IMR-90 (cell line): ENCODE data around the gene PTPRN2.

ENCODE experiments used
- BHLHE40 ChIP-seq: fragments of 150-350 bp; IDR thresholded peaks from 2 replicates; pipeline ENCODE4 v1.6.1; 2016; ENCODE audit warnings: mild to moderate bottlenecking, low read depth, low read length
- CEBPB ChIP-seq: IDR thresholded peaks from 2 replicates; pipeline ENCODE4 v1.6.1; 2012; ENCODE audit warnings: low read depth, low read length, improper control_type of control experiment
- CHD1 ChIP-seq: IDR thresholded peaks from 2 replicates; pipeline ENCODE4 v1.6.1; 2012; ENCODE audit warnings: low read depth, low read length, improper control_type of control experiment
- MAFK ChIP-seq: IDR thresholded peaks from 2 replicates; pipeline ENCODE4 v1.6.1; 2012; ENCODE audit warnings: low read depth, low read length, improper control_type of control experiment
- MXI1 ChIP-seq: IDR thresholded peaks from 2 replicates; pipeline ENCODE4 v1.6.1; 2012; ENCODE audit warnings: low read depth, mild to moderate bottlenecking, low read length, moderate library complexity, borderline replicate concordance
- NFE2L2 ChIP-seq: fragments of 150-350 bp; IDR thresholded peaks from 2 replicates; pipeline ENCODE4 v1.6.1; 2016; ENCODE audit warnings: low read depth, mild to moderate bottlenecking, low read length
- POLR2A ChIP-seq: IDR thresholded peaks from 2 replicates; pipeline ENCODE4 v1.6.1; 2012; ENCODE audit warnings: mild to moderate bottlenecking, low read depth, low read length
- RAD21 ChIP-seq: IDR thresholded peaks from 2 replicates; pipeline ENCODE4 v1.6.1; 2012; ENCODE audit warnings: low read length, improper control_type of control experiment
- SMC3 ChIP-seq: fragments of 150-350 bp; IDR thresholded peaks from 2 replicates; pipeline ENCODE4 v1.6.1; 2016; ENCODE audit warnings: low read depth, mild to moderate bottlenecking, antibody characterized with exemption, low read length, moderate library complexity
- USF2 ChIP-seq: fragments of 150-350 bp; IDR thresholded peaks from 2 replicates; pipeline ENCODE4 v1.6.1; 2017; ENCODE audit warnings: mild to moderate bottlenecking, antibody characterized with exemption, low read length, low read depth
- TF ChIP-seq, protein P1 (sequence below): conservative IDR thresholded peaks from 2 replicates; pipeline ENCODE4 v1.5.1; 2012; ENCODE audit warnings: mild to moderate bottlenecking, low read depth, low read length, improper control_type of control experiment

DNA sequence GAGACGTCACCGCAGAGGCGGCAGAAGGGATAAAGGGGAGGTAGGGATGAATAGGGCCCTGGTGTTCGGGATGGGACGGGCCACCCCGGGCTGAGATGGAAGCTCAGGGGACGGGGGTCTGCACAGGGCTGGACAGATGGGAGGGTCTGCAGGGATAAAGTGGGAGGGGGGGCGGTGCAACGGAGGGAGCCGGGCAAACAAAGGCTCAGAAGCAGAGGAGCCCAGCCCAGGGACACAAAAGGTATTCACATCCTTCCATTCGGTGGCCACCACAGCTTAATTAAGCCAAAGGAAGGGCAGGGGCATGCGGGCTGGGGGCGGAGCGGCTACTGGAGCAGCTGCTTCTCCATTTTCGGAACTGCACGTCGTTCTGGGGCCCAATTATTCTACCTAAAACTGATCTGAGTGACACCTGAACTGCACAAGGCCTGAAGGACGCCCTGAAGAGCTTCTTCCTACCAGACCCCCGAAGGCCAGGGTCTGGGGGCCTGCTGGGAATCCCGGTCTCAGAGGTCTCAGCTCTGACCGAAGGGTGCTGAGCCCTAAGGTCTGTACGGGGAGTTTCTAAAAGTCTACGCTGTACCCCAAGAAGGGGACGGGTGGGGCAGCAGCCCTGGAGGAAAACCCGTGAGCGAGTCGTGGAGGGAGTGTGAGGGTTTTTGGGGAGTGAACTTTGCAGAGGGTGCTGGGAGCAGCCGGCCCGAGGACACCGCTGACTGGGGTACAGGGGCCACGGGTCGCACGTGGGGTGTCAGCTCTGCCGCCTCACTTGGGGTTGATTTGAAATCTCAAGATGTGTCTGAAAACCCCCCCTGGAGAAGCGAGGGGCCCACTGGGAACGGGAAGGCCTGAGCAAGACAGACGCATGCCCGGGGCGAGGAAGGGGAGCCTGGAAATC is 916.0 kb downstream of the PTPRN2 start:
- TF ChIP-seq, protein P1, sequence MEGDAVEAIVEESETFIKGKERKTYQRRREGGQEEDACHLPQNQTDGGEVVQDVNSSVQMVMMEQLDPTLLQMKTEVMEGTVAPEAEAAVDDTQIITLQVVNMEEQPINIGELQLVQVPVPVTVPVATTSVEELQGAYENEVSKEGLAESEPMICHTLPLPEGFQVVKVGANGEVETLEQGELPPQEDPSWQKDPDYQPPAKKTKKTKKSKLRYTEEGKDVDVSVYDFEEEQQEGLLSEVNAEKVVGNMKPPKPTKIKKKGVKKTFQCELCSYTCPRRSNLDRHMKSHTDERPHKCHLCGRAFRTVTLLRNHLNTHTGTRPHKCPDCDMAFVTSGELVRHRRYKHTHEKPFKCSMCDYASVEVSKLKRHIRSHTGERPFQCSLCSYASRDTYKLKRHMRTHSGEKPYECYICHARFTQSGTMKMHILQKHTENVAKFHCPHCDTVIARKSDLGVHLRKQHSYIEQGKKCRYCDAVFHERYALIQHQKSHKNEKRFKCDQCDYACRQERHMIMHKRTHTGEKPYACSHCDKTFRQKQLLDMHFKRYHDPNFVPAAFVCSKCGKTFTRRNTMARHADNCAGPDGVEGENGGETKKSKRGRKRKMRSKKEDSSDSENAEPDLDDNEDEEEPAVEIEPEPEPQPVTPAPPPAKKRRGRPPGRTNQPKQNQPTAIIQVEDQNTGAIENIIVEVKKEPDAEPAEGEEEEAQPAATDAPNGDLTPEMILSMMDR = no peak
- TF ChIP-seq MAFK (no peak), RAD21 (no peak), SMC3 (no peak), POLR2A (no peak), NFE2L2 (no peak), CEBPB (no peak), MXI1 (no peak), CHD1 (no peak), USF2 (no peak), BHLHE40 (no peak)
